8988T (cell line): ENCODE measurements around the gene IRF6.
A peak's percentile ranks its signal among the peaks of the same experiment; 100 is the strongest.

ENCODE experiments used
- DNase-seq: peaks from one replicate; pipeline ENCODE4 v3.0.0; 2011

Gene IRF6

DNA sequence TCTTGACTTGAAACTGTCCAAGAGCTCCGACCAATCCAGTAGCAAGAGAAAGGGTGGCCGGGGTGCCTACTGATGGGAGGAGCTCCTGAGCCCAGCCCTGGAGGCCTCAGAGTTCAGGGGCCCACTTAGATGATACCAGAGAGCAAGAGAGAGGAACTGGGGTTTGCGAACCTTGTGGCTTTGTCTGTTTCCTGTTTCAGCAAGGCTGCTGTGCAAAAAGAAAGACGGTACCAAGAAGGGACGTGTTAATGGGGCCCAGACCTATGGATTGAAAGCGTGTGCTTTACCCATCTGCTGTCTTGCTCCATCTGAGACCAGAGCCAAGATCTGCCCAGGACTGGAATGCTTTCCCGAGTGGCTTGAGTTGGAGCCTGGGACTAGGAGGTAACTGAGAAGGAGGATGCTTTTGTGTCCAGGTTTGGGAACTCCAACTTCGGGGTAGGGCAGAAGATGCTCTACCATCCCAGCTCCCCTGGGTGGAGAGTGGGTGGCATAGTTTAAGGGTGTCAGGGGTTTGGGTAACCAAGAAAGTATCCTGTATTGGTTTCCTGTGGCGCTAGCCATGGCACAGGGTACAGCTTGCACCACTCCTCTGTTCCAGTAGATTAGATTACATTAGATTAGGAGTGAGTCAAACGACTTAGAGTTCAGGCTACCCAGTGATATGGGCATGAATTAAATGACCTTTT lies 49.9 kb downstream of the IRF6 start, which contains the start of gene TRAF3IP3:
Gene TRAF3IP3 (plus strand): TSS at position 128 of the 689 bp plus-strand sequence. CDS start 3,987 bp downstream, outside the sequence.
- no peak for DNase-seq

DNA sequence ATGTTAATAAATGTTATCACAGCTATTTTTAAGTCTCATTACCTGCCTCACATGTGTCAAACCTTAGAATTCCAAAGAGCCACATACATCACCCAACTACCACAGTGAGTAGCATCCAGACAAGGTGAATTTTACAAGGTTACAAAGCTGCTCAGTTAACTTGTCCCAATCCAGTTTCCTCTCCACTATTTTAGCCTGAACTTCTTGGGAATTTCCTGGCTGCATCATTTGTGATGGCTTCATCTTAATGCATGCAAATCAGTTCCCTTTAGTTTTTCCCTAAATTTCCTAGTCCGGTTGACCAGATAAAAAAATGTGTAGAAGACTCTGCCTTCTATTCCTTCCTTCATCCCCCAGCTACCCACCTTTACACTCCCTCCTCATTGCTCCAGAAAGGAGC lies 50.7 kb downstream of the IRF6 start:
- no peak for DNase-seq

DNA sequence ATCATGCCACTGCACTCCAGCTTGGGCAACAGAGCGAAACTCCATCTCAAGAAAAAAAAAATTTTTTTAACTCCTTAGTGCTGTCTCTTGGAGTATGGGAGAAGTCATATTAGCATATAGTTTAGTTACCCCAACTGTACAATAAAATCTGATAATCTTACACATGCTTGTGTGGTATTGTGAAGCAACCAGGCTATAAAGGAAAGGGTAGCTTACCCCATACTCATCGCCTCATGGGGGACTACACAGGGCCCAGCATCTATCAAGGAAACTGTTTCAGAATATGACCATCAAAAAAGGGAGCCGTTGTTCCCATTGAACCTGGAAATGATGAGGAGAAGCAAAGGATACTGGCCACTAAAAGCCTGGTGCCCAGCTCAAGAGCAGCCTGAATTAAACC lies 53.1 kb downstream of the IRF6 start:
- DNase-seq, result no peak

DNA sequence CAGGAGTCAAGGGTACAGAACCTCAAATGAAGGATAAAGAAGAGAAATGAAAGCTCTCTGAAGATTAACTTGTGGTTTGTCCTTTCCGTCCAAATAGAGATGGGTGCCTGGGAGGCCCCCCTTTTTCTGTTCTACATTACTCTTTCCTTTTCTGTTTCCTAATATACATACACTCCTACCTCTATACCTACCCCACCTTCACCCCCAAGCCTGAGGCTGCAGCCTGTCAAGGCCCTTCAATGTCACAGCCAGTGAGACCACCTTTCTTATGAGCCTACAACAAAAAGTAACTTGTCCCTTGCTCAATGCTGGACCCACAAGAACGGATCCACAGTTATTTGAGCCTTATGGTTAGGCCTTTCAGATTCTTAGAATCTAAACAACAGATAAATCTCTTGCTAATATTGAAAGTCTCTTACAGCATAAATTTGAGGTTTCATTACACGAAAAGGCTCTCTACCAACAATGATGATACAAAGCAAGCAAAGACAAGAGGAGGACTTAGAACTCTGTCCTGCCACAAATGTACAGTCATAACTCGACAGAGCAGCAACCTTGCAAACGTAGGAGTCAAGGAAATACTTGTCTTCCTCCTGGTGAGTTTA lies 54.2 kb downstream of the IRF6 start:
- DNase-seq, result no peak

DNA sequence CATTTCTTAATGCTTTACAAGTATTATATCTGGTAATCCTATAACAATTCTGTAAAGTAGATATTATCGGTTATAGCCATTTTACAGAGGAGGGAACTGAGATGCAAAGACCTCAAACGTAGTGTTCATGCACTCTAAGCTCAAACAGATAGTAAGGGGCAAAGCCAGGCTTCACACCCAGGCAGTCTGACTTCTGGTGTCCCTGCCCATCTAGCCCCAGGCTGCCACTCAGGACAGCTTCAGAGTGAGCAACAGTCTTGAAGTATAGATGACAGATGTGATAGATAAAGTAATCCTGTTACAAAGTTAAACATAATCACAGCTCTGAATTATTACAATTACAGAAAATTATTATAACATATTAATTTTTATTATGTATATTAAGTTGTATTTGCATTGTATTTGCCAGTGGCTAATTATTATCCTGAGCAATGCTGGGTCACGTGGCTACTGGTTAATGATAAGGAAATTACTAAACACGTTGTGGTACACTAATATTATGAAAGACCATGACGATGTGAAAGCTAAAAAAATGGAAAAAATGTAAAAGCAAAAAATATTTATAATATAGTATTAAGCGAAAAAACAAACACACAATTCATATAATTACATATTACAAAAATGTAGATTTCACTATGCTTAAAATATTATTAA lies 56.1 kb downstream of the IRF6 start:
- DNase-seq, result no peak

DNA sequence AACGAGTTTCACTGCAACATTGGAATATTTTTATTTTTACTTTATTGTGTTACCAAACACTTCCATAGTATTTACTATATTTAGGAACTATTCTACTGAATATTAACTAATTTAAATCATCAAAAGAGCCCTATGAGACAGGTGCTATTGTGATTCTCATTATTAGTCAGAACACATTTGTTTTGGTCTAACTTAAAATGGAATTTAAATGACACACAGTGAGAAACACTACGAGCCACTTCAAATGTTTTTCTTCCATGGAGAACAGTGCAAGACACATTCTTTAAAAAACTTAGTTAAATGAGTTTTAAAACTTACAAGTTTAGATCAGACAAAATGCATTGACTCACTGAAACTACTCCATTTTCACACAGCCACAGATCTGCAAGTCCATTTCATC lies 56.7 kb downstream of the IRF6 start:
- DNase-seq, result no peak

DNA sequence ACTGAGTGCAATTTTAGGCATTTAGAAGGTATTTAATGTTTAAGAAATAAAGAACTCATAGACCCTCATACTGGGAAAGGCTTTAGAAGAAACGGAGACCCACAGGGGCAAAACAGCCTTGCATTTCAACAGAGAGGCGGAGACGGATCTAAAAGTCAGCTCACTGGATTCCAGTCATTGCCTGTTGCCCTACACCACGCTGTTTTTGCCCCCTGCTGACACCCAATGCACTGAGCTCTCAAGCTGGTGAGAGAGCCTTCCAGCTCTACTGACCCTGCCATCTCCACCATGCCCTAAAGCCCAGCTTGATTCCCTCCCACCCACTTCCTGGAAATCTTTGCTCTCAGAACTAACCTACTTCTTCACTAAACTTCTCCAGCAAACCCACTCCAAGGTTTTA lies 57.3 kb downstream of the IRF6 start:
- no peak for DNase-seq

DNA sequence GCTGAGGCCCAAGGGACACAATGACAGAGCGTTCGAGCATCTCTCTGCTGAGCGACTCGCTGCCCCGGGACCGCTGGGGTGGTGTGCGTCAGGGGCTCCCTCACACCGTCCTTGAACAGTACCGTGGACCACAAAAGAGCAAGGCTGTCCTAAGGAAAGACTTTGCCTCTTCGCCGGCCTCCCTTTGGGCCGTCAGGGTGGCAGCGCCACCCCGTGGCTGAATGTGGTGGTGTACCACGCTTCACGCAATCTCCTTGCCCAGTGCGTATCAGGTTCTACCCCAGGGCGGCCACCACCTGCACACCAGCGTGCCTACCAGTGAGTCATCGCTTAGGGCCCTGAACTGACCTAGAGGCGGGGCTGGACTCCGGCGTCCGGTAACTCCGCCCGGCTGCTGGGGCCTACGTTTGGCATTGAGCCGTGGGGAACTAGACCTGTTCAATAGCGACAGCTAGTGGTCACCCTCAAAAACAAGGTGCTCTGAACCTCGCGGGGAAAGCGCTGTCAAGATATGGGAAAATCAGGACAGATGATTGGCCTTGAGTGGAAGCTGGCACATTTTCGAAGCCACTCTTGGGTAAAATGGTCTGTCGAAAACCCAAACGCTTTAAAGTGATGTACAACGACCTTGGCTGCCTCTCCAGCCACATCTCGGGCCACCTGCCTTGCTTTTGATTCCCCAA lies 58.2 kb downstream of the IRF6 start:
- DNase-seq, result peak; percentile 80

DNA sequence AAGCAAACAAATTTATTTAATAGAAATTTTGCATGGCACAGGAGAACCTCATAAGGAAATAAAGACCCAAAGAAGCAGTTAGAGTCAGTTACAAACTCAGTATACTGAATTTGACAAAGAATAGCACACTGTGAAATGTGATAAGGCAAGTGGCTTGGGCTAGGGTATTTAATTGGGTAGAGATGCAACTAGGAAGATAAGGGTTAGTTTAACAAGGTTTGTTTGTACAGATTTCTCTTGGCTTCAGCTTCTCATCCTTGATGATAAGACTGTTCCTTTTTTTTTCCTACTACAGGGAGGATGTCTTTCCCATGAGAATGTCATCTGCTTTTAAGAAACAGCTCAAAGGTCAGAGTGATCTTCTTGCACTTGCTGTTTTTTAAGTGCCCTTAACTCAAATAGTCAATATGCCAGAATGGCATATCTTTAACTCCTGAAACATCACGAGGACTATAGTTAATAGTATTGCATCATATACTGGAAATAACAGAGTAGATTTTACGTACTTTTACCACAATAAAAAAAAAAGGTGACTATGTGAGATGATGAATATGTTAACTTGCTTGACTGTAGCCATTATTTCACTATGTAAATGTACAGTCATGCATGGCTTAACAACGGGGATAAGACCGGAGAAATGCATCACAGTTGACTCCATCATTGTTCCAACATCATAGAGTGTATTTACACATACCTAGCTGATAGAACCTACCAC lies 59.3 kb downstream of the IRF6 start:
- DNase-seq, result no peak

DNA sequence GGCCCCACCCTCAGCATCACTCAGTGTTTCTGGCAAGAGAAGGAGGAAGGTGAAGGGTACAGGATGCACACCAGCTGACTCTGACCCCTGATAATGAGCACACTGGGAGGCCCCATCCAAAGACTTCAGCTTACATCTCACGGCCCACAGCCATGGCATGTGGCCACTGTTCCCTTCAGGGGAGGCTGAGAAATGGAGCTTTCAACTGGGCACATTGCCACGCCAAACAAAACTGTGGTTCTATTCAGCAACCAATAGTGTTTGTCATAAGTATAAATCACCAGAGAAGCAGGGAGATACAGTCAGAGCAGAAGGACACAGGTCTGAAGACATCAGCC lies 62.8 kb downstream of the IRF6 start:
- DNase-seq, result no peak

DNA sequence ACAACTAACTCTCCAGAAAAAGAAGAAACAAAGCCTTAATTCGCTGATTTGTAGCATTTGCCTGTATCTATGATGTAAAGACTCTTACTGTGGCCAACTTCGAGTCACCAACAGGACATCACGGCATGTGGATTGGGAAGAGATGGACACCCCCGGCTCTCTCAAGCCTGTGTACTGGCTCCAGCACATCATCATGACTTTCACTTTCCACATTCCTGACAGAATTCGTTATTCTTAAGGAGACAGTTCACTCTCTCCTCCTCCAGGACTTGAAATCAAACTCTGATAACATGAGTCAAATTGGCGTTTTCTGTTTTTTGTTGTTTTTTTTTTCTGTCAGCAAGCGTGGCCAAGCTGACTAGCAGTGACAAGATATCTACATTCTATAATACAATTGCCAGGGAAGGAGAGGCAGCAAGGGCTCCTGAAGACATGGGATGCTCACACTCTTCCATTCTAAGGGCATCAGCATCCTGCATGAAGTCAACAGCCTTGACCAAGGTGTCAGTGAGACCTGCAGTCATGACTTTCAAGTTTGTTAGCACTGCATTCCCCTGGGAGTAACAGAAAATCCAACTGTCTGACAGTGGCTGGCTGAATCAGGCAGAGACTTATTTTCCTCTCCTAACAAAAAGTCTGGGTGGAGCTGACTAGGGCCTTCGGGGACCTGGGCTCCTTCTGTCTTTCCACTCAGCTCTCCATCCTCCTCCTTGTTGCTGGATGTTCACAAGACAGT lies 63.4 kb downstream of the IRF6 start:
- DNase-seq, result no peak

DNA sequence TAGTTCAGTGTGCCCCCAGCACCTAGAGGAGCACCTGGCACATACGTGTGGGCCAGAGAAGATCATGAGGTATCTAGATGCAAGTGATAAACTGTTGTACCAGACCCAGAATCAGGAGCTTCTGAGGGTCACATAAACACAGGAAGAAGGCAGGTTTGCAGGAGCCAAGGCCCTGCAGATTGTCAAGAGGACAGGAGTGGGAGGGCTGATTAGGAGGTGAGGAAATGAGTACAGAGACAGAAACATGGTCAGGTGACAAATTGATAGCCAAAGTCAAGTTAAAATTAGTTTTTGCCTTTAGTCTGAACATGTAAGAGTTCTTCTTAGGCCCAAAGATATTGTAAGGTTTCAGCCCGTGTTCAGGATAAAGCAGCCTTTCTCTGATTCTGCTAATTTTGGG lies 64.1 kb downstream of the IRF6 start:
- no peak for DNase-seq

DNA sequence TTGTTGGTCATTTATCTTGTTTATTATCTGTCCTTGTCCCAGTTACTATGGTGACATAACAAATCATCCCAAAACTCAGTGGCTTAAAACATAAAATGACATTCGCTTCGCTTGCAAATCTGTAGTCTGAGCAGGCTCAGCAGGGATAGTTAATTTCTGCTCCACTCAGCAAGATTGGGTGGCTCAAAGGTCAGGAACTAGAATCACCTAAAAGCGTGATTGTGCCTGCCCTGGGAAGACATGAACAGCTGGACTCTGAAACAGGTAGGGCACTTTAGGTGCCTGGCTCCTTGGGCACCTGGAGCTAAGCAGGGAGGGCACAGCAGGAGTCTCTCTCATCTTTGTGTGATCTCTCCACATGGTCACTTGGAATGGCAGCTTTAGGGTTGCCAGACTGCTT lies 64.7 kb downstream of the IRF6 start:
- no peak for DNase-seq

DNA sequence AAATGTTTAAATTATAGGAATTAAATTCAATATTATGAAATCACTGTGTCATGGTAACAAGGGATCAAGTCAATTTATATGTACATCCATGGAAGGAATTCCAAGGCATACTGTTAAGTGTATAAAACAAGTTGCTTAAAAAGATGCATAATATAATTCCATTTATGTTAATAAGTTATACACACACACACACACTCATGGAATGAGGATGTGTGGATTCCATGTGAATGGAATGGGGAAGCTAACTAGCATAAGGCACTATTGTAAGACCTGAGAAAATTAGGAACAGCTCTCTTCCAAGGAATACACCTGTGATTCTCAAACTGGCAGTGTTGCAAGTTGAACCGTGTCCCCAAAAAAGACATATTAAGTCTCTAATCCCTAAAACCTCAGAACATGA lies 67.7 kb downstream of the IRF6 start:
- no peak for DNase-seq

DNA sequence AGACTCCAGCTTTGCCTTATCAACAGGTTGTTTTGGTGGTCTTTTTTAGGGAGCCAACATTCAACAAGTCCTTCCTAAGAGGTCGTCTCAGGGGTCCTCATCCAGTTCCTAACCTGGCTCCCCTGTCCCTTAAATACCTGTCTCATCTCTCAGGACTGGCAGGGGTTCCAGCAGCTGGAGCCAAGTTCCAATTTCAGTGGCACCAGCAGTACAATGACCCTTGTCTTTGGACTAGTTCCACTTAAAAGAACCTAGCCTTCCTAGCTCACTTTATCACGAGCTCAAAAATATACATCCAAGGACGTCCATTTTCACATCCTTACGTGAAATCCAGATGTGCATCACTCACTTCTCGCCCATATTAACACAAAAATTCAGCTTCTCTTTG lies 68.8 kb downstream of the IRF6 start:
- no peak for DNase-seq

DNA sequence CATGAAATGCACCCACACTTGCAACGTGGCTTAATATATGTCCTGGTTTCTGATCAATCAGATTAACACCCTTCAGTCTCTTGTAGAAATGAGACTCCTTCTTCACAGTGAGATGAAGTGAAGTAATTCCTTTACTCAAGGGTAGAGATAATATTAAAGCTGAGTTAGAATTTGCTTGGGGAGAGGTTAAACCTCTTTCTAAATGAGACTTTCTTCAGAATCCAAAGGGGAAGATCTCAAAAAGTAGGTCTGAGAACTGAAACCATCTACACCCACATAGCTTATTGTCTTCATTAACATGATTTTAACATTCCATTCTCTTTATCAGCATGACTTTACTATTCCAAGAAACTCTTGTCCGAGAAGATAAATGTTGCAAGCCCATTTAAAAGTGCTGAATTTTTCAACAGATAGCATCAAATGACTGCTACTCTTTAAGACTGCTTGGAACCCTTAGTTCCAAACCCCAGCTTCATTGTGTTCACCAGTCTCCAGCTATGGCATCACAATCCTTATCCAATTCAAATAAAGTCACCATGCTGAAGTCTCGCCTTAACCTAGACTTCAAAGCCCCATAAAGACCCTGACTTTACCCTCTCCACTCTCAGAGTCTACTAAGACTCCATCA lies 69.3 kb downstream of the IRF6 start:
- DNase-seq, result no peak
